HUES48 (cell line): ENCODE measurements around the gene LMTK3.

Experiments used
- H3K27ac ChIP-seq: one replicate; pipeline ENCODE4 v1.7.0; 2013; ENCODE audit warnings: low read depth, low read length, inconsistent platforms
- H3K27me3 ChIP-seq: 2 replicates; pipeline ENCODE4 v1.6.1; 2013; ENCODE audit warnings: mild to moderate bottlenecking, low read length; ENCODE audit not compliant: control insufficient read depth, insufficient read depth
- H3K36me3 ChIP-seq: 2 replicates; pipeline ENCODE4 v1.6.1; 2013; ENCODE audit warnings: low read length; ENCODE audit not compliant: control insufficient read depth, insufficient read depth
- H3K4me1 ChIP-seq: 2 replicates; pipeline ENCODE4 v1.6.1; 2013; ENCODE audit warnings: mild to moderate bottlenecking, low read length; ENCODE audit not compliant: control insufficient read depth, insufficient read depth
- H3K4me3 ChIP-seq: 2 replicates; pipeline ENCODE4 v1.5.1; 2013; ENCODE audit warnings: mild to moderate bottlenecking, low read depth, low read length
- H3K9ac ChIP-seq: 2 replicates; pipeline ENCODE4 v1.6.1; 2013; ENCODE audit warnings: mild to moderate bottlenecking, low read depth, low read length, moderate library complexity
- H3K9me3 ChIP-seq: 2 replicates; pipeline ENCODE4 v1.6.1; 2013; ENCODE audit warnings: low read length; ENCODE audit not compliant: control insufficient read depth, insufficient read depth

Gene LMTK3

DNA sequence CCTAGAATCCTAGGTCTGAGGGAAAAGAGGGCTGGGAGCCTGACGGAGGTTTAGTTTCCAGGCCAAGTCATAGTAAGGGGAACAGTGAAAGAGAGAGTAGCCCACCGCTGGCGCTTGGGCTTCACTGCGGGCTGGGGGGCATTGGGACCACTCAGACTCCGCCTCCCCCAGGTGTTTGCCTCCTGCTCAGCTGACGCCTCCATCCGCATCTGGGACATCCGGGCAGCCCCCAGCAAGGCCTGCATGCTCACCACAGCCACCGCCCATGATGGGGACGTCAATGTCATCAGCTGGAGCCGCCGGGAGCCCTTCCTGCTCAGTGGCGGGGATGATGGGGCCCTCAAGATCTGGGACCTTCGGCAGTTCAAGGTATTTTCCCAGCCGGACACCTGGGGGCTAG lies 60.8 kb downstream of the LMTK3 start:
- H3K36me3 ChIP-seq: peaks cover 87% of the 10 kb centered on the region
- no peak overlapping the region for H3K4me3 ChIP-seq
- H3K4me1 ChIP-seq: no peaks in the 10 kb centered on the region
- H3K9me3 ChIP-seq: no peaks in the 10 kb centered on the region
- no peak overlapping the region for H3K9ac ChIP-seq
- H3K27ac ChIP-seq: no peak overlapping the region
- no peaks in the 10 kb centered on the region for H3K27me3 ChIP-seq

DNA sequence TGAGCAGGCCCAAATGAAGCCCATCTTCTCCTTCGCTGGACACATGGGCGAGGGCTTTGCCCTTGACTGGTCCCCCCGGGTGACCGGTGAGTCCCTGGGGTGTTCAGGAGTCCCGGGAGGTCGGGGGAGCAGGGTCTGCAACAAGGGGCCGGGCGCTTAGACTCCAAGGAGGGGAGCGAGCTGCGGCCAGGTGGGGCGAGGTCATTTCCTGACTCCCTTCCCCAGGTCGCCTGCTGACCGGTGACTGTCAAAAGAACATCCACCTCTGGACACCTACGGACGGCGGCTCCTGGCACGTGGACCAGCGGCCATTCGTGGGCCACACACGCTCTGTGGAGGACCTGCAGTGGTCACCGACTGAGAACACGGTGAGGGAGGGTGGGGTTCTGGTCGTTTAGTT lies 61.2 kb downstream of the LMTK3 start:
- H3K4me3 ChIP-seq: no peak overlapping the region
- peaks cover 83% of the 10 kb centered on the region for H3K36me3 ChIP-seq
- H3K27me3 ChIP-seq: no peaks in the 10 kb centered on the region
- no peak overlapping the region for H3K27ac ChIP-seq
- no peaks in the 10 kb centered on the region for H3K4me1 ChIP-seq
- H3K9me3 ChIP-seq: no peaks in the 10 kb centered on the region
- H3K9ac ChIP-seq: no peak overlapping the region

DNA sequence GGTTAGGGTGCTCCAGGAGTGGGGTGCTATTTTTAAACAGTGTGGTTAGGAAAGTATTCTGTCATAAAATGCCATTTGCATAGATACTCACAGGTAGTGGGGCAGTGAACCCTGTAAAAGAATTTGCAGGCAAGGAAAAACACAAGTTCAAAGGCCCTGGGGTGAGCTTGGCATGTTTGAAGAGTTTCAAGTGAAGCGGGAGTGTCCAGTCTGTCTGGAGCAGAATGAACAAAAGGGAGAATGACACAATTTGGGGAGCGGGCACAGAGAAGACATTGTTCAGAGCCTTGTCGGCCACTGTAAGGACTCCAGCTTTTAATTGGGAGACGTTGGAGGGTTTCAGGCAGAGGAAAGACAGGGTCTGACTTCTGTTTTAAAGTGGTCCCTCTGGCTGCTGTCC lies 63.1 kb downstream of the LMTK3 start:
- Histone ChIP-seq H3K9me3 (no peaks in the 10 kb centered on the region), H3K27me3 (peaks cover 12% of the 10 kb centered on the region), H3K4me1 (peaks cover 7% of the 10 kb centered on the region; the same call in 1 of the 2 replicates), H3K27ac (no peak overlapping the region), H3K9ac (no peak overlapping the region), H3K4me3 (no peak overlapping the region), H3K36me3 (peaks cover 68% of the 10 kb centered on the region)

DNA sequence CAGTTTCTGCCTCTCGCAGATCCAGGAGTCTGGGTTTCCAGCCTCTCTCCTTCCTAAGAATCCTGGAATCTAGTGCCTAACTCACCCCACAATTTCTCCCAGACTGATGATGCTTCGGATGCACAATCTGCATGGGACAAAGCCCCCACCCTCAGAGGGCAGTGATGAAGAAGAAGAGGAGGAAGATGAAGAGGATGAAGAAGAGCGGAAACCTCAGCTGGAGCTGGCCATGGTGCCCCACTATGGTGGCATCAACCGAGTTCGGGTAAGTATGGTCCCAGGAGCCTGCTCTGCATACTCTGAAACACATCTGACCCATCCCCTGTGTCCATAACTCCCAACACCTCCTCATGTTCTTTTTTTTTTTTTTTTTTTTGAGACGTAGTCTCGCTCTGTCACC lies 65.1 kb downstream of the LMTK3 start:
- Histone ChIP-seq H3K27me3 (peaks cover 23% of the 10 kb centered on the region), H3K9me3 (no peaks in the 10 kb centered on the region), H3K4me3 (peak overlapping the region; percentile 96), H3K4me1 (peaks cover 7% of the 10 kb centered on the region; the same call in 1 of the 2 replicates), H3K9ac (peak overlapping the region; percentile 94; the same call in 1 of the 2 replicates), H3K27ac (no peak overlapping the region), H3K36me3 (peaks cover 50% of the 10 kb centered on the region)

DNA sequence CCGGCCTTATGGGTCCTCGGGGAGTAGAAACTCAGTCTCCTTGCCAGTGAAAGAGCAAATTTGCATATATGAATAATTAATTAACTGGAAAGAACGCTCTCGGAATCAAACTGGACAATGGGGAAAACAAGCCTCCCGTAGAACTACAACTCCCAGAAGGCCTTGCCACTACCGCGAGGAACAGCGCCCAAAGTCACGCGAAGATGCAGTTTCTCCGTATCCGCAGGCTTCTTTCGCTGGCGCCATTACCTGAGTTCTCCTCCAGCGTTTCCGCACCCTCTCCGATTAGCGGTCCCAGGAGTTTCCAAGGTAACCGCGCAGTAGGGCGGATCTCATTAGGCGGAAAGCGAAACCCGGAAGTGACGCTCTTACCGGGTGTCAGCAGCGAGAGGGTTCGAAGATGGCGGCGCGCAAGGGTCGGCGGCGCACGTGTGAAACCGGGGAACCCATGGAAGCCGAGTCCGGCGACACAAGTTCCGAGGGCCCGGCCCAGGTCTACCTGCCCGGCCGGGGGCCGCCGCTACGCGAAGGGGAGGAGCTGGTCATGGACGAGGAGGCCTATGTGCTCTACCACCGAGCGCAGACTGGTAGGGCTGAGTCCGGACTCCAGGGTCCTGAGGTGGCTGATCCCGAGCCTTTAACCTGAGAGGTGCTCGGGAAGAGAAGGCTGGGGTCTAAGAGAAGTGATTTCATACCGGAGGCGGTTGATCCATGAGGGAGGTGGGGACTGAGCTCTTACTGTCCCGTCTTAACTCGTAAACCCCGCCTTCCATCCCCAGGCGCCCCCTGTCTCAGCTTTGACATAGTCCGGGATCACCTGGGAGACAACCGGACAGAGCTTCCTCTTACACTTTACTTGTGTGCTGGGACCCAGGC lies 65.8 kb downstream of the LMTK3 start, which contains the start of gene GRWD1:
Gene GRWD1 (plus strand): TSS at position 378 of the 876 bp plus-strand sequence. CDS start 23 bp downstream, at position 401.
- H3K4me1 ChIP-seq: peaks cover 7% of the 10 kb centered on the region; the same call in 1 of the 2 replicates
- peaks cover 42% of the 10 kb centered on the region for H3K36me3 ChIP-seq
- H3K4me3 ChIP-seq: peak within 1 kb of the TSS; percentile 96
- peaks cover 25% of the 10 kb centered on the region for H3K27me3 ChIP-seq
- no peaks in the 10 kb centered on the region for H3K9me3 ChIP-seq
- H3K9ac ChIP-seq: peak within 1 kb of the TSS; percentile 94
- H3K27ac ChIP-seq: peak within 1 kb of the TSS; percentile 96

DNA sequence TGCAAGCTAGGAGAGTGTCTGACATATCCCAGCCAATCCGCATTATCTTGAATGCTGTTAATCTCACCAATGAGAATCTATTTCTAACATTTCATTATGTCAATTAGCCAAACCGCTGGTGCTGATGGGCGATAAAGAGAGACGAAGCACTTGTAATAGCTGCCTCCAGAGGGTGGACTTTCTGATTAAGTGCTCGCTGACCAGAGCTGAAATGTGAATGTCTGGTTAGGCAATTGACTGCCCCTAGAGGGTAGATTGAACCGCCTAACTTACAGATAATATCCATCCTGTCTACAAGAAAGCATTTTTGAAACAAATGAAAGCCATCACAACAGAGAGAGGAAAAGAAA lies 66.4 kb downstream of the LMTK3 start:
- Histone ChIP-seq H3K9ac (peak overlapping the region; percentile 94; the same call in 1 of the 2 replicates), H3K36me3 (peaks cover 36% of the 10 kb centered on the region), H3K4me1 (peaks cover 7% of the 10 kb centered on the region; the same call in 1 of the 2 replicates), H3K4me3 (peak overlapping the region; percentile 96), H3K9me3 (no peaks in the 10 kb centered on the region), H3K27me3 (peaks cover 25% of the 10 kb centered on the region), H3K27ac (peak overlapping the region; percentile 96)

DNA sequence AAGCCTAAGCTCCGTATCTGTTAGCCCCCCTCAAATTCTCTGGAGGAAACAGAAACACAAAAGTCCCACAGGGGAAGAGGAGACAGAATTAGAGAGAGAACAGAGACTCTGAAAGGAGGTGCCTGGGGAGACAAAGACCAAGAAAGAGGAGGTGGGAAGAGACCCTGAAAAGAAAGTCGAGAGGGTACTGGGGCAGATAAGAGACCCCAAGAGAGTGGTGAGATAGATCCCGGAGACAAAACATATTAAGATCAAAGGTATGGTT lies 66.8 kb downstream of the LMTK3 start:
- peaks cover 7% of the 10 kb centered on the region; the same call in 1 of the 2 replicates for H3K4me1 ChIP-seq
- peak overlapping the region; percentile 96 for H3K27ac ChIP-seq
- H3K4me3 ChIP-seq: peak overlapping the region; percentile 96
- H3K27me3 ChIP-seq: peaks cover 25% of the 10 kb centered on the region
- no peaks in the 10 kb centered on the region for H3K9me3 ChIP-seq
- peaks cover 33% of the 10 kb centered on the region for H3K36me3 ChIP-seq
- no peak overlapping the region for H3K9ac ChIP-seq

DNA sequence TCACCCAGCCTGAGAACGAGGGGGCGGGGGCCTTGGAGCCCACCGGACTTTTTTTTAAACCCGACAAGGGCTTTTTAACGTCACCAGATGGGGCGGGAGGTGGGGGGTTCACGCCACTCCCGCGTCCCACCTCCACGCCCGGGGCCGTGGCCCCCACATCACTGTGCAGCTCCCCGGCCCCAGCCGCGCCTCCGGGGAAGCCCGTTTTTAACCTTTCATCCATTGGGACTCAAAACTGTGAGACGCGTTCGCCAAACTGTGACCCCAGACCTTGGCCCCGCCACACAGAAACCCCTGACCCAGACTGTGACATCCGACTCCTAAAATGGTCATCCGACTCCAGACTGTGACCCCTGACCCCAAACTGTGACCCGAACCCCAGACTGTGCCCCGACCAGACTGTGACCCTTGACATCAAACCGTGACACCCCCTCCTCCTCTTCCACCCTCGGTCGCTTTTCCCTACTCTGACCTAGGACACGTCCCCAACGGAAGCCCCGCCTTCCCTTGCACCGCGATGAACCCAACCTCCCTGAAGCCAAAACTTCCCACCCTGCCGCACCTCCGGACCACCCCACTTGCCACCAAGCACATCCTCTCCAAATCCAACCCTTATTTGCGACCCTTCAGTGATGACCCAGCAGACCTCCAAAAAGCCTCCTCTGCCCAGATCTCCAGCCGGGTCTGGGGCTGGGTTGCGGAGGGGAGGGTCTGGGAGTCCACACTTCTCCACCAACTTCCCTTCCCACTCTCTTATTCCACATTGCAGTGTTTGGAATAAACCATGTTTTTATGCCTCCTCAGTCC lies 67.3 kb downstream of the LMTK3 start:
- H3K4me3 ChIP-seq: peak overlapping the region; percentile 32; the same call in 1 of the 2 replicates
- no peaks in the 10 kb centered on the region for H3K9me3 ChIP-seq
- peak overlapping the region; percentile 96 for H3K27ac ChIP-seq
- H3K4me1 ChIP-seq: peaks cover 7% of the 10 kb centered on the region; the same call in 1 of the 2 replicates
- H3K27me3 ChIP-seq: peaks cover 25% of the 10 kb centered on the region
- H3K9ac ChIP-seq: no peak overlapping the region
- H3K36me3 ChIP-seq: peaks cover 27% of the 10 kb centered on the region

DNA sequence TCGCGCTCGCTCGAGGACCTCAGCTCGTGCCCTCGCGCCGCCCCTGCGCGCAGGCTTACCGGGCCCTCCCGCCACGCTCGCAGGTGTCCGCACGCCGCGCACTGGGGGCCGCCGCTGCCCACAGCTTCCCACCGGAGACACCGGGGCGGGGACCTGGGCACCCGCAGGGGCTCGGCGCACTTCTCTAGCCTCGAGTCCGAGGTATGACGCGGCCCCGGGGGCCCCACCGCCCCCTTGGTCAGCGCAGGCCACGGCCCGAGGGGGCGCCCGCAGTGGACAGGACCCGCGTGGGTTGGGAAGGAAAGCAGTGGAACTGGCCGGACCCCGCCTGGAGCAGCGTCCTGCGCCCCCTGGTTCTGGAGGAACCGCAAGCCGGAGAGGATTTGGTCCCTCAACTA lies 67.9 kb downstream of the LMTK3 start:
- no peaks in the 10 kb centered on the region for H3K9me3 ChIP-seq
- peaks cover 21% of the 10 kb centered on the region for H3K36me3 ChIP-seq
- peaks cover 25% of the 10 kb centered on the region for H3K27me3 ChIP-seq
- no peak overlapping the region; the same call in 1 of the 2 replicates for H3K4me3 ChIP-seq
- no peak overlapping the region for H3K27ac ChIP-seq
- H3K4me1 ChIP-seq: peaks cover 7% of the 10 kb centered on the region; the same call in 1 of the 2 replicates
- H3K9ac ChIP-seq: no peak overlapping the region

DNA sequence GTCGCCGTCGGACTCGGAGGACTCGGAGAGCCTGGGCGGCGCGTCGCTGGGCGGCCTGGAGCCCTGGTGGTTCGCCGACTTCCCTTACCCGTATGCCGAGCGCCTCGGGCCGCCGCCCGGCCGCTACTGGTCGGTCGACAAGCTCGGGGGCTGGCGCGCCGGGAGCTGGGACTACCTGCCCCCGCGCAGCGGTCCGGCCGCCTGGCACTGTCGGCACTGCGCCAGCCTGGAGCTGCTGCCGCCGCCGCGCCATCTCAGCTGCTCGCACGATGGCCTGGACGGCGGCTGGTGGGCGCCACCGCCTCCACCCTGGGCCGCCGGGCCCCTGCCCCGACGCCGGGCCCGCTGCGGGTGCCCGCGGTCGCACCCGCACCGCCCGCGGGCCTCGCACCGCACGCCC lies 68.4 kb downstream of the LMTK3 start:
- Histone ChIP-seq H3K9ac (no peak overlapping the region), H3K27me3 (peaks cover 25% of the 10 kb centered on the region), H3K4me3 (peak overlapping the region; percentile 29; the same call in 1 of the 2 replicates), H3K27ac (no peak overlapping the region), H3K9me3 (no peaks in the 10 kb centered on the region), H3K4me1 (peaks cover 7% of the 10 kb centered on the region; the same call in 1 of the 2 replicates), H3K36me3 (peaks cover 17% of the 10 kb centered on the region)
